ENCODE results near the gene ATP5IF1. TPM values are rescaled to one million over a fixed set of nuclear protein-coding genes. Genes with fewer than 3 reads are reported as not detected.

Gene ATP5IF1
- total RNA-seq, 3 donors from 2014 or later (not counting 1 experiment from before 2014, with no cell fraction given), result 81.1 to 101 (median 91.1) TPM

DNA sequence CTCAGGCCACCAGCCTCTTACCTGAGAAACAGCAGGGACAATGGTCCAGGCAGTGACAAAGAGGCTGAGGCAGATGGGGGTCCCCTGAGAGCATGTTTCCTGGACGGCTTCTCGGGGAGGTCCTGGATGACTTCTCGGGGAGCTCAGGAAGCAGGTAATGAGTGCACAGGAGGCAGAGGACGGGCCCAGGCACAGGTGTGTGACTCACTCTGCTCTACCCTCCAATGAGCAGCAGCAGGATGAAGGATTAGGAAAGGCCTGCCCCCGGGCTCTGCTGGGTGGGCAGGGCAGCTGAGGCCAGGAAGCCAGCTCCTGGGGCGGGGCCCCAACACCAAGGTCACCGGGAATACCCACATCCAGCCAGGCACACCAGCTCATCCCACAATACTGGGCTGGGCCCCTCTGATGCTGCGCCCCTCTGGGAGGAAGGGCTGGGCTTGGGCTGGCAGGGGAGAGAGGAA lies 42.2 kb upstream of the ATP5IF1 start:
- no peaks in the 10 kb centered on the region for H3K36me3 ChIP-seq (ENCODE audit: control insufficient read depth, insufficient read depth, low read length)
- no peaks in the 10 kb centered on the region for H3K27me3 Mint-ChIP-seq (ENCODE audit: low read depth in 2 of 2)
- H3K27ac Mint-ChIP-seq, result peak overlapping the region in 1 of 2 donors; percentile 71
- DNase-seq, result no peak
- peak overlapping the region; percentile 40 for H3K4me3 Mint-ChIP-seq
- WGBS (ENCODE audit: insufficient coverage), result 94% methylated on average over 8 of the region's 8 CpGs
- no peak overlapping the region for H3K27ac ChIP-seq (ENCODE audit: low read length)
- H3K9me3 ChIP-seq (ENCODE audit: control insufficient read depth, insufficient read depth, low read length), result peaks cover 11% of the 10 kb centered on the region
- H3K9me3 Mint-ChIP-seq, result peaks cover 0 to 2% of the 10 kb centered on the region in 2 donors
- TF ChIP-seq, protein P1, sequence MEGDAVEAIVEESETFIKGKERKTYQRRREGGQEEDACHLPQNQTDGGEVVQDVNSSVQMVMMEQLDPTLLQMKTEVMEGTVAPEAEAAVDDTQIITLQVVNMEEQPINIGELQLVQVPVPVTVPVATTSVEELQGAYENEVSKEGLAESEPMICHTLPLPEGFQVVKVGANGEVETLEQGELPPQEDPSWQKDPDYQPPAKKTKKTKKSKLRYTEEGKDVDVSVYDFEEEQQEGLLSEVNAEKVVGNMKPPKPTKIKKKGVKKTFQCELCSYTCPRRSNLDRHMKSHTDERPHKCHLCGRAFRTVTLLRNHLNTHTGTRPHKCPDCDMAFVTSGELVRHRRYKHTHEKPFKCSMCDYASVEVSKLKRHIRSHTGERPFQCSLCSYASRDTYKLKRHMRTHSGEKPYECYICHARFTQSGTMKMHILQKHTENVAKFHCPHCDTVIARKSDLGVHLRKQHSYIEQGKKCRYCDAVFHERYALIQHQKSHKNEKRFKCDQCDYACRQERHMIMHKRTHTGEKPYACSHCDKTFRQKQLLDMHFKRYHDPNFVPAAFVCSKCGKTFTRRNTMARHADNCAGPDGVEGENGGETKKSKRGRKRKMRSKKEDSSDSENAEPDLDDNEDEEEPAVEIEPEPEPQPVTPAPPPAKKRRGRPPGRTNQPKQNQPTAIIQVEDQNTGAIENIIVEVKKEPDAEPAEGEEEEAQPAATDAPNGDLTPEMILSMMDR (IDR thresholded peaks at IDR 0.05), result no peak
- no peaks in the 10 kb centered on the region for H3K27me3 ChIP-seq (ENCODE audit: control insufficient read depth, insufficient read depth, low read length)
- H3K4me3 ChIP-seq (ENCODE audit: low read length), result no peak overlapping the region
- H3K36me3 Mint-ChIP-seq, result peaks cover 2% of the 10 kb centered on the region
- intact Hi-C loops (cut with micrococcal nuclease), result no loop called here
- peaks cover 54% of the 10 kb centered on the region for H3K4me1 ChIP-seq (ENCODE audit: control insufficient read depth, insufficient read depth, low read length)
- no peak for ATAC-seq
- peaks cover 40 to 45% of the 10 kb centered on the region in 2 donors for H3K4me1 Mint-ChIP-seq

DNA sequence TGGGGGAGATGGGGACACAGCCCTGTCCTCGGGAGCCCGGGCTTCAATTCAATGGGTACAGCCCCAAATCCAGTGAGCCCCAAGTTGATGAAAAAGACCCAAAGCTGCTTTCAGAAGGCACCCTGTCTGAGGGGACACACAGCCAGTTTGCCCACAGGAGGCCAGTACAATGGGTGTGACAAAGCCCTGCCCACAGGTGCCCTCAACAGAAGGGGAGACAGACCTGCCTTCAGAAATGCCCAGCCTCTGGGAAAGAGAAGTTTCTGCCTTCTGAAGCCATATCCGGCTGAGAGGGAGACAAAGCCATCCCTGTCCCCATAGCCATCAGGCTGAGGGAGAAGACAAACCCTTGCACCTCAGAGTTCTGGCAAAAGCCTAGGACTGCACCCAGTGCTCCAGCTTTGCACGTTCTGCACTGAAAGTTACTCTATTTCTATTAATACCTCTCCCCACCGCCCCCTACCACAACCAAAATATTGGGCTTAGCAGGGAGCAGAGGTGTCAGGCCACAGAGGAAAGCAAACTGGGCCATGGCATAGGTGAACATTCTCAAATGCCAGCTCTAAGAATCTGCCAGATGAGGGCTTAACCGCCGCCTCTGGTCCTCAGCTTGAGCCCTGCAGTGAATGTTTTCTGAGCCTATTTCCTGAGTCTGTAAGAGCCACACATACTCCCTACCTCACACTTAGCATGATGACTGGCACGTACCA lies 41.4 kb upstream of the ATP5IF1 start:
- 50% methylated on average over 8 of the region's 8 CpGs for WGBS (ENCODE audit: insufficient coverage)
- Histone ChIP-seq H3K9me3 (ENCODE audit: control insufficient read depth, insufficient read depth, low read length) (peaks cover 17% of the 10 kb centered on the region), H3K27ac (ENCODE audit: low read length) (peak overlapping the region; percentile 28), H3K36me3 (ENCODE audit: control insufficient read depth, insufficient read depth, low read length) (no peaks in the 10 kb centered on the region), H3K27me3 (ENCODE audit: control insufficient read depth, insufficient read depth, low read length) (no peaks in the 10 kb centered on the region), H3K4me3 (ENCODE audit: low read length) (no peak overlapping the region), H3K4me1 (ENCODE audit: control insufficient read depth, insufficient read depth, low read length) (peaks cover 62% of the 10 kb centered on the region)
- Mint-ChIP-seq H3K4me3 (peak overlapping the region; percentile 72), H3K27ac (peak overlapping the region; percentile 56 to 77), H3K9me3 (peaks cover 2 to 3% of the 10 kb centered on the region in 2 donors), H3K4me1 (peaks cover 47 to 53% of the 10 kb centered on the region in 2 donors), H3K36me3 (peaks cover 10% of the 10 kb centered on the region), H3K27me3 (ENCODE audit: low read depth in 2 of 2) (no peaks in the 10 kb centered on the region)
- TF ChIP-seq, protein P1 (IDR thresholded peaks at IDR 0.05), result no peak
- ATAC-seq, result no peak
- intact Hi-C loops (cut with micrococcal nuclease), result loop anchor here (5.0 kb wide), 1 partner anchor 202 kb away; no protein-coding TSS in a partner anchor
- DNase-seq, result no peak

DNA sequence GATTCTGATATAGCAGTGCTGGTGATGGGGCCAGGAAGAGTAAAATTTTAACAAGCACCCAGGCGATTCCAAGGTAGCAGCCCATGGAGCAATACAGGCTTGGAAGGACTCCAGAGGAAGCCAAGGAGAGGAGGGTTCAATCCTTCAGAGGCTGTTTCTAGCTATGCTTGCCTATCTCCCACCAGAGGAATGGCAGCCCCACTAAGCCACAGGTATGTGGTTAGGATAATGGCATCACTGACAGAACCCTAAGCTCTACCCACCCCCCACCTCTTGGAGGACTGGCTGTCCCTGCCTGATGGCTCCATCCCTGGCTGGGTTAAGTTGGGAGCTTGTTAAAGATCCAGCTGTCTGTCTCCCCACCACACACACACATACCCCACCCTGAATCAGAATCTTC lies 40.1 kb upstream of the ATP5IF1 start:
- 100% methylated on average over 1 of the region's 1 CpG for WGBS (ENCODE audit: insufficient coverage)
- Histone ChIP-seq H3K4me1 (ENCODE audit: control insufficient read depth, insufficient read depth, low read length) (peaks cover 73% of the 10 kb centered on the region), H3K36me3 (ENCODE audit: control insufficient read depth, insufficient read depth, low read length) (peaks cover 5% of the 10 kb centered on the region), H3K4me3 (ENCODE audit: low read length) (no peak overlapping the region), H3K27me3 (ENCODE audit: control insufficient read depth, insufficient read depth, low read length) (no peaks in the 10 kb centered on the region), H3K27ac (ENCODE audit: low read length) (no peak overlapping the region), H3K9me3 (ENCODE audit: control insufficient read depth, insufficient read depth, low read length) (peaks cover 17% of the 10 kb centered on the region)
- Mint-ChIP-seq H3K4me1 (peaks cover 59 to 64% of the 10 kb centered on the region in 2 donors), H3K36me3 (peaks cover 12% of the 10 kb centered on the region), H3K9me3 (peaks cover 2 to 3% of the 10 kb centered on the region in 2 donors), H3K27ac (no peak overlapping the region), H3K27me3 (ENCODE audit: low read depth in 2 of 2) (no peaks in the 10 kb centered on the region), H3K4me3 (no peak overlapping the region)
- intact Hi-C loops (cut with micrococcal nuclease), result loop anchor here (5.0 kb wide), 1 partner anchor 203 kb away; no protein-coding TSS in a partner anchor
- no peak for ATAC-seq
- no peak for DNase-seq
- TF ChIP-seq, protein P1 (IDR thresholded peaks at IDR 0.05), result no peak
